Esophagus squamous epithelium (tissue), 4 donors: ENCODE measurements around the gene SCAPER.

Source experiments
- POLR2A ChIP-seq, 4 donors: fragments of 450-650 bp; IDR thresholded peaks; one replicate each; pipeline ENCODE4 v1.6.1; 2017; ENCODE audit warnings: antibody characterized with exemption in 4 of 4, mild to moderate bottlenecking in 4 of 4, moderate library complexity in 3 of 4
- TF ChIP-seq, protein P1 (sequence below), 6 experiments: fragments of 450-650 bp in 4 of 6; fragments of 200-600 bp in 2 of 6; sonication (generic) in 2 of 6; IDR thresholded peaks; one replicate each; pipeline ENCODE4 v1.5.1; 2016 to 2019; ENCODE audit warnings: antibody characterized with exemption in 6 of 6, mild to moderate bottlenecking in 4 of 6, moderate library complexity in 4 of 6

- TF ChIP-seq, protein P1, sequence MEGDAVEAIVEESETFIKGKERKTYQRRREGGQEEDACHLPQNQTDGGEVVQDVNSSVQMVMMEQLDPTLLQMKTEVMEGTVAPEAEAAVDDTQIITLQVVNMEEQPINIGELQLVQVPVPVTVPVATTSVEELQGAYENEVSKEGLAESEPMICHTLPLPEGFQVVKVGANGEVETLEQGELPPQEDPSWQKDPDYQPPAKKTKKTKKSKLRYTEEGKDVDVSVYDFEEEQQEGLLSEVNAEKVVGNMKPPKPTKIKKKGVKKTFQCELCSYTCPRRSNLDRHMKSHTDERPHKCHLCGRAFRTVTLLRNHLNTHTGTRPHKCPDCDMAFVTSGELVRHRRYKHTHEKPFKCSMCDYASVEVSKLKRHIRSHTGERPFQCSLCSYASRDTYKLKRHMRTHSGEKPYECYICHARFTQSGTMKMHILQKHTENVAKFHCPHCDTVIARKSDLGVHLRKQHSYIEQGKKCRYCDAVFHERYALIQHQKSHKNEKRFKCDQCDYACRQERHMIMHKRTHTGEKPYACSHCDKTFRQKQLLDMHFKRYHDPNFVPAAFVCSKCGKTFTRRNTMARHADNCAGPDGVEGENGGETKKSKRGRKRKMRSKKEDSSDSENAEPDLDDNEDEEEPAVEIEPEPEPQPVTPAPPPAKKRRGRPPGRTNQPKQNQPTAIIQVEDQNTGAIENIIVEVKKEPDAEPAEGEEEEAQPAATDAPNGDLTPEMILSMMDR (IDR thresholded peaks at IDR 0.05), result no peak
- no peak for TF ChIP-seq POLR2A (IDR thresholded peaks at IDR 0.05)
Measured at GRCh38 chr15:76668900-76669299, 236.2 kb downstream of the SCAPER start.
